ENCODE results near the gene SLC16A8. TPM values are rescaled to one million over a fixed set of nuclear protein-coding genes. Genes with fewer than 3 reads are reported as not detected.

SLC16A8 gene
- total and polyA plus RNA-seq, 9 of the 15 experiments (the other 6 are each of a cell fraction or from before 2014, with no cell fraction given), result not detected

GRCh38 chr22:38056969-38057891 lies 26.8 kb downstream of the SLC16A8 start, which contains the start of gene PICK1 (continued):
- TF ChIP-seq CREB3L1 (IDR thresholded peaks at IDR 0.05; ENCODE audit: borderline replicate concordance, low read depth) (peak; percentile 65; the same call in 1 of the 2 replicates), ZBTB33 (CRISPR knock-in tag; IDR thresholded peaks at IDR 0.05) (0 out of 2 replicates have a peak, but pooled peaks have one; percentile 14)
